ENCODE data around the gene CCDC149.

CCDC149 gene

DNA sequence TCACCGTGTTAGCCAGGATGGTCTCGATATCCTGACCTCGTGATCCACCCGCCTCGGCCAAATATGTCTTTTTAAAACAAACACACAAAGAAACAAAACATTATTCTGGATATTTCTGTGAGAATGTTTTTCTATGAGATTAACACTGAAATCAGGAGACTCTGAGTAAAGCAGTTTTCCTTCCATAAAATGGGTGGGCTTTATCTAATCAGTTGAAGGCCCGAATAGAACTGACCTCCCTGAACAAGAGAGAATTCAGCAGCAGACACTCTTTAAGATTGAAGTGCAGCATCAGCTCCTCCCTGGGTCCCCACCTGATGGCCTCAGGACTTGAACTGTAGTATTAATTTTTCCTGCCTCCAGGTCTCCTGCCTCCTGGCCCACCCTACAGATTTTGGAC lies 139.9 kb downstream of the CCDC149 start:
- Histone ChIP-seq H3K27me3 (no peaks in the 10 kb centered on the region), H3K4me3 (ENCODE audit: low read depth, low read length) (no peak overlapping the region), H3K36me3 (no peaks in the 10 kb centered on the region), H3K4me1 (no peaks in the 10 kb centered on the region), H3K9me3 (no peaks in the 10 kb centered on the region)
- DNase-seq = no peak
- TF ChIP-seq CTCF (IDR thresholded peaks at IDR 0.05; ENCODE audit: low read depth, low read length) = no peak

GRCh38 chr4:24772061-24772705 lies 140.7 kb downstream of the CCDC149 start:
- no peak for DNase-seq
- Histone ChIP-seq H3K27me3 (no peaks in the 10 kb centered on the region), H3K9me3 (no peaks in the 10 kb centered on the region), H3K4me3 (ENCODE audit: low read depth, low read length) (no peak overlapping the region), H3K36me3 (no peaks in the 10 kb centered on the region), H3K4me1 (no peaks in the 10 kb centered on the region)
- no peak for TF ChIP-seq CTCF (IDR thresholded peaks at IDR 0.05; ENCODE audit: low read depth, low read length)

GRCh38 chr4:24771241-24771640 lies 141.6 kb downstream of the CCDC149 start:
- Histone ChIP-seq H3K4me3 (ENCODE audit: low read depth, low read length) (no peak overlapping the region), H3K9me3 (no peaks in the 10 kb centered on the region), H3K27me3 (no peaks in the 10 kb centered on the region), H3K4me1 (no peaks in the 10 kb centered on the region), H3K36me3 (no peaks in the 10 kb centered on the region)
- TF ChIP-seq CTCF (IDR thresholded peaks at IDR 0.05; ENCODE audit: low read depth, low read length) = no peak
- no peak for DNase-seq

DNA sequence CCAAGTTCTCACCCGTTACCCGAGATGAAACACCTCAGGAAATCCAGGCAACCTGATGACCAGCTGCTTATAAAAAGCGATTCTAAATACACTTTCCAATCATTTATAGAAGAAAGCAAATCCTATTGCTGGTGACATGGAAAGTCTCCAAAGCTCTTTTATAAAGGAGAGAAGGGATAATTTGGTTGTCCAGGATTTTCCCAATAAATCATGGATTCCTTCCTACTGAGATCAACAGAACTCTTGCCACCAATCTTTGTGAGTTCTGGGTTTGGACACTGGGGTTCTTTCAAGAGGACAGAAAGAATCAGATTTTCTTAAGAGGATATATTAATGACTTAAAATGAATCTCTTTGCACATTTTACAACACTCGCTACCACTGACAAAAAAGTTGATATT lies 142.2 kb downstream of the CCDC149 start:
- Histone ChIP-seq H3K9me3 (no peaks in the 10 kb centered on the region), H3K27me3 (no peaks in the 10 kb centered on the region), H3K4me1 (no peaks in the 10 kb centered on the region), H3K4me3 (ENCODE audit: low read depth, low read length) (no peak overlapping the region), H3K36me3 (no peaks in the 10 kb centered on the region)
- no peak for TF ChIP-seq CTCF (IDR thresholded peaks at IDR 0.05; ENCODE audit: low read depth, low read length)
- DNase-seq = no peak

GRCh38 chr4:24770032-24770584 lies 142.7 kb downstream of the CCDC149 start:
- Histone ChIP-seq H3K4me1 (no peaks in the 10 kb centered on the region), H3K36me3 (no peaks in the 10 kb centered on the region), H3K9me3 (no peaks in the 10 kb centered on the region), H3K27me3 (no peaks in the 10 kb centered on the region), H3K4me3 (ENCODE audit: low read depth, low read length) (no peak overlapping the region)
- TF ChIP-seq CTCF (IDR thresholded peaks at IDR 0.05; ENCODE audit: low read depth, low read length) = no peak
- DNase-seq = no peak

DNA sequence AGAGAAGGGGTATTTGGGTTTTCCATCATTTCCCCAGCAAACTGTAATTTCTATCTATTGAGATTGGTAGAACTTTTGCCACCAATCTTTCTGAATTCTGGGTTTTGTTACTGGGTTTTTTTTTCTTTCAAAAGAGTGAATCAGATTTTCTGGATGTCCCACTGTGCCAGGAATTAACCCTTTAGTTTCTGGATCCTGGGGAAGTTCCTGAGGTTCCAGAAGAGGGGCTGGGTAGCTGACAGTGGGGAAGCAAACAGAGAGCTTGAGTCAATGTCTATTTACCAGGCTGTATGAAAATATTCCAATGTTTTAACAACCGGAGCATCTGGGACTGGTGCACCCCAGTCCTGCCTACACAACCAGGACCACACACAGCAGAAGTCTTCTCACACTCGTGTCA lies 143.3 kb downstream of the CCDC149 start:
- no peak for TF ChIP-seq CTCF (IDR thresholded peaks at IDR 0.05; ENCODE audit: low read depth, low read length)

More for the DNA sequence above, 143.3 kb downstream of the CCDC149 start:
- Histone ChIP-seq H3K4me1 (no peaks in the 10 kb centered on the region), H3K4me3 (ENCODE audit: low read depth, low read length) (no peak overlapping the region), H3K36me3 (no peaks in the 10 kb centered on the region), H3K9me3 (no peaks in the 10 kb centered on the region), H3K27me3 (no peaks in the 10 kb centered on the region)
- DNase-seq = no peak
